HCT116 (cell line): ENCODE measurements around the gene SMTNL1. TPM values are rescaled to one million over a fixed set of nuclear protein-coding genes. Genes with fewer than 3 reads are reported as not detected.

Experiments used
- ATAC-seq: fragments of 200-7000 bp; cut with Tn5 transposase; 2 replicates; pipeline ENCODE4 v1.9.1; 2020; ENCODE audit warnings: mild to moderate bottlenecking, moderate library complexity
- BruUV-seq: library from RNA; stranded (reverse); fragments of 400-500 nt; replicated peaks from 2 replicates; lab custom pipeline; 2021; lab: Mats Ljungman, UMichigan
- CTCF ChIA-PET: fragments of 300-600 bp; sonication (Branson Sonifier 250); formaldehyde crosslinking; loops from one replicate; lab custom pipeline; 2021; ENCODE audit warnings: antibody characterized with exemption; lab: Charles Lee
- POLR2A ChIA-PET: fragments of 300-600, 350-600 bp; sonication (Branson Sonifier 250); formaldehyde crosslinking; loops from one replicate; lab custom pipeline; 2021; ENCODE audit warnings: antibody characterized with exemption; lab: Charles Lee
- RAD21 ChIA-PET, 2 experiments: fragments of 300-600 bp; sonication (Branson Sonifier 250); formaldehyde crosslinking; loops; one replicate each; lab custom pipeline; 2023; ENCODE audit warnings: low total read pairs in 2 of 2; ENCODE audit not compliant: uncharacterized antibody in 2 of 2, unreplicated experiment in 2 of 2, low non-redundant PET in 1 of 2; lab: Charles Lee
- DNase-seq: peaks from one replicate; pipeline ENCODE4 v3.0.0-alpha.2; 2010; ENCODE audit warnings: low read depth, low spot score
- H2AFZ ChIP-seq: fragments of 200-600 bp; shearing (Covaris generic), sonication (generic); 2 replicates; pipeline ENCODE4 v1.6.1; 2017; ENCODE audit warnings: low read depth, mixed run types, mixed read lengths, antibody characterized with exemption, low read length; ENCODE audit not compliant: poor library complexity, severe bottlenecking
- H3K27ac ChIP-seq: 2 replicates; pipeline ENCODE4 v1.5.1; 2012; ENCODE audit warnings: low read depth, low read length
- H3K27me3 ChIP-seq: fragments of 200-600 bp; sonication (generic); 2 replicates; pipeline ENCODE4 v1.6.1; 2016; ENCODE audit warnings: mixed run types, low read length, mixed read lengths; ENCODE audit not compliant: insufficient read depth
- H3K36me3 ChIP-seq, 2 experiments: fragments of 200-500 bp in 1 of 2; fragments of 200-600 bp in 1 of 2; sonication (Bioruptor generic) in 1 of 2; sonication (generic) in 1 of 2; 2 replicates each; pipeline versions ENCODE4 v1.5.1 to v1.6.1; 2014 to 2016; ENCODE audit warnings: low read length in 2 of 2, inconsistent platforms in 1 of 2, mixed read lengths in 1 of 2, mixed run types in 1 of 2; ENCODE audit not compliant: insufficient read depth in 2 of 2, control insufficient read depth in 1 of 2
- H3K4me1 ChIP-seq, 2 experiments: fragments of 200-600 bp in 1 of 2; sonication (generic) in 1 of 2; 2 replicates each; pipeline versions ENCODE4 v1.5.1 to v1.6.1; 2012 to 2017; ENCODE audit warnings: low read length in 2 of 2, inconsistent platforms in 1 of 2, mild to moderate bottlenecking in 1 of 2, mixed read lengths in 1 of 2, mixed run types in 1 of 2, moderate library complexity in 1 of 2; ENCODE audit not compliant: insufficient read depth in 2 of 2, control insufficient read depth in 1 of 2
- H3K4me2 ChIP-seq: fragments of 200-600 bp; sonication (generic); 2 replicates; pipeline ENCODE4 v1.6.1; 2017; ENCODE audit warnings: mixed run types, low read length, mixed read lengths
- H3K4me3 ChIP-seq, 2 experiments: fragments of 200-600 bp in 1 of 2; sonication (generic) in 1 of 2; replicated peaks in 1 of 2; 2 replicates each; pipeline ENCODE4 v1.5.1; 2011 to 2016; ENCODE audit warnings: low read length in 2 of 2, control low read depth in 1 of 2, low read depth in 1 of 2, mild to moderate bottlenecking in 1 of 2, mixed read lengths in 1 of 2, mixed run types in 1 of 2
- H3K79me2 ChIP-seq: fragments of 200-600 bp; sonication (generic); 2 replicates; pipeline ENCODE4 v1.6.1; 2017; ENCODE audit warnings: mild to moderate bottlenecking, mixed run types, low read length, moderate library complexity, mixed read lengths; ENCODE audit not compliant: insufficient read depth
- H3K9ac ChIP-seq: fragments of 200-600 bp; sonication (generic); 2 replicates; pipeline ENCODE4 v1.6.1; 2016; ENCODE audit warnings: low read length, mixed read lengths
- H3K9me2 ChIP-seq: fragments of 200-600 bp; sonication (generic), shearing (Covaris generic); 2 replicates; pipeline ENCODE4 v1.6.1; 2017; ENCODE audit warnings: mixed run types, mild to moderate bottlenecking, moderate library complexity; ENCODE audit not compliant: insufficient read depth
- H3K9me3 ChIP-seq, 2 experiments: fragments of 200-500 bp in 1 of 2; fragments of 200-600 bp in 1 of 2; sonication (Bioruptor generic) in 1 of 2; sonication (generic) in 1 of 2; 2 replicates each; pipeline ENCODE4 v1.6.1; 2014 to 2017; ENCODE audit warnings: low read length in 2 of 2, mixed read lengths in 2 of 2, inconsistent platforms in 1 of 2, low read depth in 1 of 2, mild to moderate bottlenecking in 1 of 2, mixed run types in 1 of 2, moderate library complexity in 1 of 2; ENCODE audit not compliant: control insufficient read depth in 1 of 2, insufficient read depth in 1 of 2
- H4K20me1 ChIP-seq: fragments of 200-600 bp; sonication (generic), shearing (Covaris generic); 2 replicates; pipeline ENCODE4 v1.6.1; 2017; ENCODE audit warnings: mixed run types, mild to moderate bottlenecking, moderate library complexity; ENCODE audit not compliant: insufficient read depth
- CTCF ChIP-seq, 3 experiments: fragments of 200-600 bp in 1 of 3; sonication (generic) in 1 of 3; IDR thresholded peaks in 2 of 3; conservative IDR thresholded peaks in 1 of 3; 2 replicates each; pipeline ENCODE4 v1.5.1; 2012 to 2017; ENCODE audit warnings: low read depth in 2 of 3, low read length in 2 of 3, antibody characterized with exemption in 1 of 3, borderline replicate concordance in 1 of 3, control low read depth in 1 of 3, mild to moderate bottlenecking in 1 of 3, mixed read lengths in 1 of 3, mixed run types in 1 of 3, moderate library complexity in 1 of 3; ENCODE audit not compliant: insufficient read depth in 1 of 3
- MAX ChIP-seq: IDR thresholded peaks from 2 replicates; pipeline ENCODE4 v1.6.1; 2012
- POLR2AphosphoS5 ChIP-seq: IDR thresholded peaks from 2 replicates; pipeline ENCODE4 v1.6.1; 2011; ENCODE audit warnings: mild to moderate bottlenecking, low read depth, low read length, moderate library complexity
- SRF ChIP-seq: IDR thresholded peaks from 2 replicates; pipeline ENCODE4 v1.6.1; 2012; ENCODE audit warnings: low read depth
- YY1 ChIP-seq: IDR thresholded peaks from 2 replicates; pipeline ENCODE4 v1.6.1; 2011; ENCODE audit warnings: low read length, low read depth, moderate library complexity, mild to moderate bottlenecking; ENCODE audit not compliant: insufficient replicate concordance; ENCODE audit errors: extremely low read depth
- intact Hi-C: fragments of 100-400 bp; cut with micrococcal nuclease; formaldehyde crosslinking; loops from 2 replicates; pipeline ENCODE4 v1.10.0; 2022
- total RNA-seq: library from RNA; stranded (reverse); gene quantifications from one replicate; pipeline ENCODE4 v1.2.1, GENCODE V29; 2021; ENCODE audit not compliant: unreplicated experiment
- TF ChIP-seq, protein P1 (sequence below): IDR thresholded peaks from 2 replicates; pipeline ENCODE4 v1.6.1; 2012; ENCODE audit warnings: low read depth
- TF ChIP-seq, protein P2 (sequence below): IDR thresholded peaks from 2 replicates; pipeline ENCODE4 v1.6.1; 2012

The SMTNL1 gene
- total RNA-seq, 1 experiment from 2014 or later = not detected

DNA sequence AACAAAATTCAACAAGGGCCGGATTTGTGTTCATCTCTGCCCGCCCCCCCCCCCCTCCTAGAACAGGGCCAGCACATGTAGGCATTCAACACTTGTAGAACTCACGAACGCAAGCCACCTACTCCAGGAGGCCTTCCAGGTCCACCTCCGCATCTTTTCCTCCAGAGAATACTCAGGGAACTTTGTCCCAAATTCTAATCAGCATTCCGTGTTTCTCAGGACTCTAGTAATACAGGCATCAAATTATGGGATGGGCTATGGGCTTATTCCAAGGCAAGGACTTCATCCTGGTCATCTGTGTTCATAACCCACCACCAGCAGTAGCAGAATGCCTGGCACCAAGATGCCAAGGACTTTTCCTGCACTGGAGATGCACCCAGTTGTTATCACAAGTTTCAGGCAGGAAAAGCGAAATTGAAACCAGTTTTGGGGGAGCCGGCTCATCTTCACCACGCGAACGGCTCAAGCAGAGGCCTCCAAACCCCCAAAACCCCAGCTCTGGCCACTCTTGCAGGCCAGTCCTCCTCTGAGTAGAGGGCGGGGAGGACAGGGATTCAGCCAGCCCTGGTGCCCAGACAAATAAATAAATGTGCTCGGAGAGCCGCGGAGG is 29.6 kb downstream of the SMTNL1 start (continued):
- TF ChIP-seq, protein P1, sequence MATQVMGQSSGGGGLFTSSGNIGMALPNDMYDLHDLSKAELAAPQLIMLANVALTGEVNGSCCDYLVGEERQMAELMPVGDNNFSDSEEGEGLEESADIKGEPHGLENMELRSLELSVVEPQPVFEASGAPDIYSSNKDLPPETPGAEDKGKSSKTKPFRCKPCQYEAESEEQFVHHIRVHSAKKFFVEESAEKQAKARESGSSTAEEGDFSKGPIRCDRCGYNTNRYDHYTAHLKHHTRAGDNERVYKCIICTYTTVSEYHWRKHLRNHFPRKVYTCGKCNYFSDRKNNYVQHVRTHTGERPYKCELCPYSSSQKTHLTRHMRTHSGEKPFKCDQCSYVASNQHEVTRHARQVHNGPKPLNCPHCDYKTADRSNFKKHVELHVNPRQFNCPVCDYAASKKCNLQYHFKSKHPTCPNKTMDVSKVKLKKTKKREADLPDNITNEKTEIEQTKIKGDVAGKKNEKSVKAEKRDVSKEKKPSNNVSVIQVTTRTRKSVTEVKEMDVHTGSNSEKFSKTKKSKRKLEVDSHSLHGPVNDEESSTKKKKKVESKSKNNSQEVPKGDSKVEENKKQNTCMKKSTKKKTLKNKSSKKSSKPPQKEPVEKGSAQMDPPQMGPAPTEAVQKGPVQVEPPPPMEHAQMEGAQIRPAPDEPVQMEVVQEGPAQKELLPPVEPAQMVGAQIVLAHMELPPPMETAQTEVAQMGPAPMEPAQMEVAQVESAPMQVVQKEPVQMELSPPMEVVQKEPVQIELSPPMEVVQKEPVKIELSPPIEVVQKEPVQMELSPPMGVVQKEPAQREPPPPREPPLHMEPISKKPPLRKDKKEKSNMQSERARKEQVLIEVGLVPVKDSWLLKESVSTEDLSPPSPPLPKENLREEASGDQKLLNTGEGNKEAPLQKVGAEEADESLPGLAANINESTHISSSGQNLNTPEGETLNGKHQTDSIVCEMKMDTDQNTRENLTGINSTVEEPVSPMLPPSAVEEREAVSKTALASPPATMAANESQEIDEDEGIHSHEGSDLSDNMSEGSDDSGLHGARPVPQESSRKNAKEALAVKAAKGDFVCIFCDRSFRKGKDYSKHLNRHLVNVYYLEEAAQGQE = no peak

GRCh38 chr11:57567515-57568329 is 30.3 kb downstream of the SMTNL1 start, which contains the start of gene UBE2L6:
TSS of gene UBE2L6 (minus strand) at chr11:57567672. CDS start at chr11:57567611, 61 bp downstream.
- no peaks in the 10 kb centered on the region for H4K20me1 ChIP-seq
- DNase-seq (no peak), ATAC-seq (peak; percentile 87)
- intact Hi-C loops = loop anchor here (1.0 kb wide), 2 partner anchors 74 to 946 kb away; no protein-coding TSS in a partner anchor
- no peaks in the 10 kb centered on the region for H3K9me3 ChIP-seq
- TF ChIP-seq CTCF (IDR thresholded peaks at IDR 0.05 in 2 of 3, conservative IDR thresholded peaks at IDR 0.05 in 1 of 3; ENCODE audit: borderline replicate concordance in 1 of 3, insufficient read depth in 1 of 3, low read depth in 2 of 3, low read length in 2 of 3) (no peak; a peak in 2 of 6 replicates), YY1 (peak; percentile 58), POLR2AphosphoS5 (peak; percentile 21; the same call in 1 of the 2 replicates), SRF (no peak), MAX (peak; percentile 44)
- TF ChIP-seq, protein P2, sequence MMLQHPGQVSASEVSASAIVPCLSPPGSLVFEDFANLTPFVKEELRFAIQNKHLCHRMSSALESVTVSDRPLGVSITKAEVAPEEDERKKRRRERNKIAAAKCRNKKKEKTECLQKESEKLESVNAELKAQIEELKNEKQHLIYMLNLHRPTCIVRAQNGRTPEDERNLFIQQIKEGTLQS = no peak
- H3K79me2 ChIP-seq = no peaks in the 10 kb centered on the region
- H3K4me3 ChIP-seq = peak within 1 kb of the TSS; percentile 66 to 73
- H3K27me3 ChIP-seq = no peaks in the 10 kb centered on the region
- peaks cover 7 to 19% of the 10 kb centered on the region in 2 experiments; a peak in 3 of 4 replicates for H3K4me1 ChIP-seq
- peak within 1 kb of the TSS; percentile 85 for H2AFZ ChIP-seq
- ChIA-PET POLR2A (interaction anchor here (1.0 to 2.1 kb wide), 3 partner anchors 73 to 111 kb away, joined by 4 to 8 read pairs (median 5); no protein-coding TSS in a partner anchor), RAD21 (interaction anchor here (0.6 to 1.9 kb wide), 5 partner anchors 74 to 77 kb away, joined by 3 to 9 read pairs (median 4); no protein-coding TSS in a partner anchor), CTCF (interaction anchor here (0.6 to 2.6 kb wide), 8 partner anchors 19 to 233 kb away, joined by 3 to 40 read pairs (median 4); no protein-coding TSS in a partner anchor)
- no TSS peak for BruUV-seq
- peak within 1 kb of the TSS; percentile 87 for H3K4me2 ChIP-seq
- H3K9me2 ChIP-seq = no peaks in the 10 kb centered on the region
- H3K27ac ChIP-seq = peak within 1 kb of the TSS; percentile 67
- peak within 1 kb of the TSS; percentile 58 for H3K9ac ChIP-seq
- H3K36me3 ChIP-seq = no peaks in the 10 kb centered on the region
